NB4 (cell line): ENCODE measurements around the gene AKR1B1.

Source experiments
- DNase-seq: peaks from one replicate; pipeline ENCODE4 v3.0.0; 2010; ENCODE audit warnings: low read depth
- H3K4me3 ChIP-seq: one replicate; pipeline ENCODE4 v1.5.1; 2011; ENCODE audit warnings: mild to moderate bottlenecking, low read depth, low read length, moderate library complexity
- MYC ChIP-seq: IDR thresholded peaks from 2 replicates; pipeline ENCODE4 v1.6.1; 2011; ENCODE audit warnings: low read depth, low read length
- POLR2A ChIP-seq: IDR thresholded peaks from 2 replicates; pipeline ENCODE4 v1.6.1; 2011; ENCODE audit warnings: mild to moderate bottlenecking; ENCODE audit not compliant: insufficient read length; ENCODE audit errors: extremely low read depth
- TF ChIP-seq, protein P1 (sequence below): IDR thresholded peaks from 2 replicates; pipeline ENCODE4 v1.6.1; 2011; ENCODE audit warnings: low read depth, low read length
- TF ChIP-seq, protein P2 (sequence below): IDR thresholded peaks from one replicate; pipeline ENCODE4 v1.5.1; 2012; ENCODE audit warnings: low read depth, low read length

Gene AKR1B1

DNA sequence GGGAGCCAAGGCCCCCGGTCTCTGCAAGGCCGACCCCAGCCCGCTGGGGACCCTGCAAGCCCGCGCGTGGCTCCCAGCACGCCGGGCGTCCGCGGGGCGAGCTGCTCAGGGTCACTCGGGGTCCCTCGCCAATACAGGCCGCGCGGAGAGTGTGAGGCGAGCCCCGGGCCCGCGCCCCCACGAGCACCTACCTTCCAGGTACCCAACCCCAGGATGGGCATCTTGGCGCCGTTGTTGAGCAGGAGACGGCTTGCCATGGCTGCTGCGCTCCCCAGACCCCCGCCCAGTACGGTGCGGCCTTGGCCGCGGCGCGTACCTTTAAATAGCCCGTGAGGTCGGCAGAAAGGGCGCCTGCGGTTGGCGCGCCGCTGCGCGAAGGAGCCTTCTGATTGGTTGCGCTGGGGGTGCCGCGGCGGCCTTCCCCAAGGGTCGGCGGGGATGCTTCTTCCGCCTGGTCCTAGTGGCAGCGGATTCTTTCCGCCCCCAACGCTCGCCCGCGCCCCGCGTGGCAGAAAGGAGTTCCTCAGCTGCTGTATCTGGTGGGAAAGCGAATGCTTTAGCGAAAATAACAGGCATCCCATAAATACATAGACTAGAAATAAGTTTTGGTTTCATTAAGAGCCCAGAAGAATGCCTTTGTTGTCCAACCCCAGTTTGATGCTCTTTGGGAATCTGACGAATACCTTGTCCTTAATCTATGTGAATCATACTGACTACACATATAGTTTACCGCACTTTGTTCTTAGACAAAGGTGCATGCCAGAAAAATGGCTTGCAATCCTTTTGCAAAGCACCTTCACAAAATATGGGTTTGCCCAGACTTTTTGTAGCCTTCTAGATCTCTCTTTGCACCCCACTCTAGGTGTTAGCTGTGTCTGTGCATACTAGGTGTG is at the start of gene AKR1B1:
Gene AKR1B1, minus strand, starts transcription at position 295 of the 893 bp plus-strand sequence. Its CDS starts 38 bp downstream, at position 257.
- H3K4me3 ChIP-seq = peak within 1 kb of the TSS; percentile 71
- DNase-seq = peak; percentile 97
- peak; percentile 52 for TF ChIP-seq POLR2A
- TF ChIP-seq MYC = peak; percentile 68; the same call in 1 of the 2 replicates
- TF ChIP-seq, protein P1, sequence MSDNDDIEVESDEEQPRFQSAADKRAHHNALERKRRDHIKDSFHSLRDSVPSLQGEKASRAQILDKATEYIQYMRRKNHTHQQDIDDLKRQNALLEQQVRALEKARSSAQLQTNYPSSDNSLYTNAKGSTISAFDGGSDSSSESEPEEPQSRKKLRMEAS = peak; percentile 78
- TF ChIP-seq, protein P2, sequence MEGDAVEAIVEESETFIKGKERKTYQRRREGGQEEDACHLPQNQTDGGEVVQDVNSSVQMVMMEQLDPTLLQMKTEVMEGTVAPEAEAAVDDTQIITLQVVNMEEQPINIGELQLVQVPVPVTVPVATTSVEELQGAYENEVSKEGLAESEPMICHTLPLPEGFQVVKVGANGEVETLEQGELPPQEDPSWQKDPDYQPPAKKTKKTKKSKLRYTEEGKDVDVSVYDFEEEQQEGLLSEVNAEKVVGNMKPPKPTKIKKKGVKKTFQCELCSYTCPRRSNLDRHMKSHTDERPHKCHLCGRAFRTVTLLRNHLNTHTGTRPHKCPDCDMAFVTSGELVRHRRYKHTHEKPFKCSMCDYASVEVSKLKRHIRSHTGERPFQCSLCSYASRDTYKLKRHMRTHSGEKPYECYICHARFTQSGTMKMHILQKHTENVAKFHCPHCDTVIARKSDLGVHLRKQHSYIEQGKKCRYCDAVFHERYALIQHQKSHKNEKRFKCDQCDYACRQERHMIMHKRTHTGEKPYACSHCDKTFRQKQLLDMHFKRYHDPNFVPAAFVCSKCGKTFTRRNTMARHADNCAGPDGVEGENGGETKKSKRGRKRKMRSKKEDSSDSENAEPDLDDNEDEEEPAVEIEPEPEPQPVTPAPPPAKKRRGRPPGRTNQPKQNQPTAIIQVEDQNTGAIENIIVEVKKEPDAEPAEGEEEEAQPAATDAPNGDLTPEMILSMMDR = peak; percentile 74

DNA sequence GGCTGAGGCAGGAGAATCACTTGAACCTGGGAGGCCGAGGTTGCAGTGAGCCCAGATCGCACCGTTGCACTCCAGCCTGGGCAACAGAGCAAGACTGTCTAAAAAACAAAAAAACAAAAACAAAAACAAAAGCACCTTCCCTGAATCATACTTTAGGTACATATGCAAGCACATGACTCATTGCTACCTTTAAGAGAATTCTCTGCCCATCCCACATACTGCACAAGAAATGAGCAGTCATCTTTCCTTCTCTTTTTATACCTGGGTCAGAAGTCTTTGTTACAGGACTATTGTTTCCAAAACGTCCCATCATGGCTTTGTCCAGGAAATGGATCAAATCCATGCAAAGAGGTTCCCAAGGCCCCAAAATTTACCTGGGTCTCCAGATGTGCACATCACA is 47.0 kb upstream of the AKR1B1 start:
- no peak for TF ChIP-seq MYC
- TF ChIP-seq POLR2A = no peak
- TF ChIP-seq, protein P2 = no peak
- TF ChIP-seq, protein P1 = no peak
- H3K4me3 ChIP-seq = no peak overlapping the region
- DNase-seq = no peak

DNA sequence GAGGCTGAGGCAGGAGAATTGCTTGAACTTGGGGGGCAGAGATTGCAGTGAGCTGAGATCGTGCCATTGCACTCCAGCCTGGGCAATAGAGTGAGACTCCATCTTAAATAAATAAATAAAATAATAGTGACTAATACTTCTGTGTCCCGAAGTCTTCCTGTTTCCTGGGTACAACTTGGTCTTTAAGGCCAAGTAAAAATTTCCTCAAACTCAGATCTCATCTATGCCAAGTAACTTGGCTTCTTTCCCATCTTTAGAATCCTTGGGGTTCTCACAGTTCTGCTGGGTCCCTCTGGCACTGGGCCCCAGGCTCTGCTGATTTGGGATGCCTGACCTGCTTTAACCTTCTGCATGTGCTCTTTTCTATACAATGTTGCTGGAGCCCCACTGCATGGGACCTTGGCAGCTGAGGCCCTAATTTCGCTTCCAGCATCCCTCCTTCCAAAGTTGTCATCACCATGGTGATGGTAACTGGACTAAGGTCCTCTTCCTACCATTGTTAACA is 45.8 kb upstream of the AKR1B1 start:
- H3K4me3 ChIP-seq = no peak overlapping the region
- no peak for DNase-seq
- TF ChIP-seq MYC (no peak), POLR2A (no peak)
- TF ChIP-seq, protein P1 = no peak
- TF ChIP-seq, protein P2 = no peak

DNA sequence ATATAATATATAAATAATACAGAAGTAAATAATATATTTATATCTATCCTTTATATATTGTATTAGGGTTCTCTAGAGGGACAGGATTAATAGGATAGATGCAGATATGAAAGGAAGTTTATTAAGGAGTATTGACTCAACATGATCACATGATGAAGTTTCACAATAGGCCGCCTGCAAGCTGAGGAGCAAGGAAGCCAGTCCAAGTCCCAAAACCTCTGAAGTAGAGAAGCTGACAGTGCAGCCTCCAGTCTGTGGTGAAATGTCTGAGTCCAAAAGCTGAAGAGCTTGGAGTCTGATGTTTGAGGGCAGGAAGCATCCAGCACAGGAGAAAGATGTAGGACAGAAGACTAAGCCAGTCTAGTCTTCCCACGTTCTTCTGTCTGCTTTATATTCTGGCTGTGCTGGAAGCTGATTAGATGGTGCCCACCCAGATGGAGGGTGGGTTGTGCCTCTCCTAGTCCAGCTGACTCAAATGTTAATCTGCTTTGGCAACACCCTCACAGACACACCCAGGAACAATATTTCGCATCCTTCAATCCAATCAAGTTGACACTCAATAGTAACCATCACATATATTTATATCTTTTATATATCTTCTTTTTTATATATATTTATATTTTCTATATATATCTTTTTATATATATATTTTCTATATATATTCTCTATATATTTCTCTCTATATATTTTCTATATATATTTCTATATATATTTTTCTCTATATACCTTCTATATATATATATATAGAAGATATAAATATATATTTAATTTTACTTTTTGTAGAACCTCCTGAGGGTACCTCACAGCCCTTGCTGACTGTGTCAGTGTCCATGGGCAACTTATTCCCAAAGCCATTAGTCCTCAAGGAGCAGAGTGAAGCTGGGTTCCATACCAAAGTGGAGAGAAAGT is 43.8 kb upstream of the AKR1B1 start:
- no peak overlapping the region for H3K4me3 ChIP-seq
- peak; percentile 57 for DNase-seq
- TF ChIP-seq POLR2A (no peak), MYC (no peak)
- TF ChIP-seq, protein P1 = no peak
- TF ChIP-seq, protein P2 = no peak

DNA sequence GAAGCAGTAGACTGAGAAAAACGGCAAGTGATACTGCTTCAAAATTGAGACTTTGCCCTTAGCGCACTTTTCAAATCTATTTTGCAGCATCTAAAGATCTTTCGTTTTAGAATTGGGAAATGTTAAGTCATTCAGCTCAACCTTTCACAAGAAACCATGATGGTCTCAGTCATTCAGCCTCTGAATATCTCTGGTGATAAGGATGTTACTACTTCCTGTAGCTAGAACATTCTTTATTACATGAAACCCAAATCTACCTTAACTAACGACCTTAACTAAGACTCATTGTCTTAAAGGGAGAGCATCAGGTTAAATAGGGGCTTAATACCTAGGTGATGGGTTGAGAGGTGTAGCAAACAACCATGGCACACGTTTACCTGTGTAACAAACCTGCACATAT is 42.1 kb upstream of the AKR1B1 start:
- no peak overlapping the region for H3K4me3 ChIP-seq
- DNase-seq = no peak

More for the DNA sequence above, 42.1 kb upstream of the AKR1B1 start:
- TF ChIP-seq, protein P1 = no peak
- TF ChIP-seq, protein P2 = no peak
- TF ChIP-seq POLR2A (no peak), MYC (no peak)
